ENCODE data around the gene ATXN1.
A peak's percentile ranks its signal among the peaks of the same experiment; 100 is the strongest.

Gene ATXN1

DNA sequence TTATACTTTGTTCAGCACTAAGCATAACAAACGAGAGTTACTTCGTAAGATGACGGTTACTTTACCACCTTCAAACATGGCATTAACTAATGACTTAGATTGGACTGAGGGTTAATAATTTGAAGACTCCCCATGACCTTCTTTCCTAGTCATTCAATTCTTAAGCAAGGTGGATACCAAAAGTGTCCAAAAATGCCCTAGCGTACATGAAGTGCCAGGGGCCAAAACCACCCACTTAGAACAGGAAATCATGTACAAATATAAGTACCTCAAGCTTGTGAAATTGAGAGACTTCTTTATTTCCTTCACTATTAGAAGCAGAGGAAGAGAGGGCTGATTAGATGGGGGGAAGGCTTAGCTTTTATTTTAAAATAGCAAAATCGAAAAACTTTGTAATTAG lies 166.4 kb downstream of the ATXN1 start:
- H3K27me3 ChIP-seq (replicated peaks) = no peaks in the 10 kb centered on the region
- no peaks in the 10 kb centered on the region for H3K36me3 ChIP-seq (replicated peaks)
- in situ Hi-C loops (cut with HindIII; ENCODE audit: low pct_ligation_motif_present, low sequenced_read_pairs) = no loop called here
- TF ChIP-seq, protein P1, sequence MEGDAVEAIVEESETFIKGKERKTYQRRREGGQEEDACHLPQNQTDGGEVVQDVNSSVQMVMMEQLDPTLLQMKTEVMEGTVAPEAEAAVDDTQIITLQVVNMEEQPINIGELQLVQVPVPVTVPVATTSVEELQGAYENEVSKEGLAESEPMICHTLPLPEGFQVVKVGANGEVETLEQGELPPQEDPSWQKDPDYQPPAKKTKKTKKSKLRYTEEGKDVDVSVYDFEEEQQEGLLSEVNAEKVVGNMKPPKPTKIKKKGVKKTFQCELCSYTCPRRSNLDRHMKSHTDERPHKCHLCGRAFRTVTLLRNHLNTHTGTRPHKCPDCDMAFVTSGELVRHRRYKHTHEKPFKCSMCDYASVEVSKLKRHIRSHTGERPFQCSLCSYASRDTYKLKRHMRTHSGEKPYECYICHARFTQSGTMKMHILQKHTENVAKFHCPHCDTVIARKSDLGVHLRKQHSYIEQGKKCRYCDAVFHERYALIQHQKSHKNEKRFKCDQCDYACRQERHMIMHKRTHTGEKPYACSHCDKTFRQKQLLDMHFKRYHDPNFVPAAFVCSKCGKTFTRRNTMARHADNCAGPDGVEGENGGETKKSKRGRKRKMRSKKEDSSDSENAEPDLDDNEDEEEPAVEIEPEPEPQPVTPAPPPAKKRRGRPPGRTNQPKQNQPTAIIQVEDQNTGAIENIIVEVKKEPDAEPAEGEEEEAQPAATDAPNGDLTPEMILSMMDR (IDR thresholded peaks at IDR 0.05; ENCODE audit: low read depth, low read length, missing control alignments) = no peak
- DNase-seq = no peak
- no peak overlapping the region for H3K4me3 ChIP-seq (ENCODE audit: low read depth, low read length)
- no peak overlapping the region for H3K27ac ChIP-seq

DNA sequence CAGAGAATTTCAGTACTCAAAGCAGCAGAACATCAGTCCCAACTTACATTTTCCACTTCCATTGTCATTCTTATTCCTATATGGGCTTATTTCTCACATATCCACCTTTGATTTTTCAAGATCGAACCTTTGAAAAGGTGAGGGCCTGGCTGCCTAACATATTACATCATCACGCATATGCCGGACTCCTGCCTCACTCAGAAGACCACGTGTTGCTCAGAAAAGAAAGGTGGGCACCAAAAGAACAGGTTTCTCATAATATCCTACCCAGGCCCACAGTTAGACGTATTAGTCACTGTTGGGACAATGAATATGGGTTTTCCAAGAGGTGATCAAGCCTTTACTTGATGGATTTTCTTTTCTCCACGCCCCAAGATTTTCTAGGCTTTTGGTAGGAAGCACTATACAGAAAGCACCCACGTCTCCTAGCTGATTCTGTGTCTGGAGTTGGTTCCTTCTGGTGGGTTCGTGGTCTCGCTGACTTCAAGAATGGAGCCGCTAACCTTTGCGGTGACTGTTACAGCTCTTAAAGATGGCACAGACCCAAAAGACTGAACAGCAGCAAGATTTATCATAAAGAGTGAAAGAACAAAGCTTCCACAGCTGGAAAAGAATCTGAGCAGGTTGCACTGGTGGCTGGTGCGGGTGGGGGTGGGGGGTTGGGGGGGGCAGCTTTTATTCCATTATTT lies 168.9 kb downstream of the ATXN1 start:
- Histone ChIP-seq H3K4me3 (ENCODE audit: low read depth, low read length) (no peak overlapping the region), H3K36me3 (replicated peaks) (no peaks in the 10 kb centered on the region), H3K27me3 (replicated peaks) (no peaks in the 10 kb centered on the region), H3K27ac (no peak overlapping the region)
- DNase-seq = no peak
- in situ Hi-C loops (cut with HindIII; ENCODE audit: low pct_ligation_motif_present, low sequenced_read_pairs) = no loop called here
- TF ChIP-seq, protein P1 (IDR thresholded peaks at IDR 0.05; ENCODE audit: low read depth, low read length, missing control alignments) = no peak

DNA sequence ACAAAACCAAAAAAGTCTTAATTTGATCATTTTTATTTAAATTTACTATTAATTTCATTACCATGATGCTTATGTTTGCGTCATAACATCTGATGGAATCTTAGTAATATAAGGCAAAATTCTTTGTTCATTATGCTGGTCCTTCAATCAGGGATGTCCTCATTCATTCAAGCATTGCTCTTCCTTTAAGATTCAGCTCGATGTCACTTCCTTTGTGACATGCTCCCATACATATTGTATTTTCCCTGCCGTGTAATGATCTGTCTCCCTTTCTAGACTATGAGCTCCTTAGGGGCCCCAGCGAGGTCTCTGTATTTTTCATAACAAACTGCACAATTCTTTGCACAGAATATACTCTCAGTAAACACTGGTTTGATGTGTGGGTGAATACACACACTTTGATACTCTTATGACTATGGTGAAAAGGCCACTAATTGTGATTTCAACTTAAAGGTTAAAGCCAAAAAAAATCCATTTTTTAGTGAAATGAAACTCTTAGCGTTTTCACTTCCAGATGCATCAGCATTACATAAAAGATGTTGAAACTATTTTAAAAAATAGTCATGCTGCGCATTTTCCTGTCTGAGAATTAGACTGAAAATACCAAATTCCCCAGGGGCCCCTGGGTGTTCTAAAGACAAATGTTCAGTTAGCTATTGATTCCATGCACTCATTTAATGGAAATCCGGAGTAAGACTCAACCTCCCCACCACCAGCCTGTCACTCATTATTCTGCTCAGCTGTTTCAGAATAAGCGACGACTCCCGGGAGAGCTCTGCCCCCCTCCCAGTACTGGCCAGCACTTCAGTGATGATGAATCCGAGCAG lies 169.7 kb downstream of the ATXN1 start:
- Histone ChIP-seq H3K27me3 (replicated peaks) (no peaks in the 10 kb centered on the region), H3K36me3 (replicated peaks) (no peaks in the 10 kb centered on the region), H3K4me3 (ENCODE audit: low read depth, low read length) (no peak overlapping the region), H3K27ac (no peak overlapping the region)
- TF ChIP-seq, protein P1 (IDR thresholded peaks at IDR 0.05; ENCODE audit: low read depth, low read length, missing control alignments) = no peak
- peak; percentile 5 for DNase-seq
- in situ Hi-C loops (cut with HindIII; ENCODE audit: low pct_ligation_motif_present, low sequenced_read_pairs) = no loop called here

DNA sequence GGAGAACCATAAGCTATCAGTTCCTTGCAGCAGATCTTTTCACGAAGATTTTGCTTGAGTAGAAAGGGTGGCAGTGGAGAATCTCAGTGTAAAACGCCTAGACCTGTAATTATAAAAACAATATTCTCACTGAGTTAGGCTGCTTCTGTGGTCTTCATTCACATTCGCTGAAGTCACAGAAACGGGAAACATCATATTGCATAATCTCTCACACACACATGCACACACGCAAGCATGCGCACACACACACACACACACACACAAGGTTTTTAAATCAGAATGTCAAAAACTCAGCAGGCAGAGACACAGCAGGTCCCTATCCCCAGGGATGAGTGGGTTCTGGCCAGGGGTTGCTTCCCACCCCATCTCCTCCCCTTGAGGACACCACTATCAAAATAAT lies 175.5 kb downstream of the ATXN1 start:
- no peak overlapping the region for H3K27ac ChIP-seq
- DNase-seq = peak; percentile 6
- TF ChIP-seq, protein P1 (IDR thresholded peaks at IDR 0.05; ENCODE audit: low read depth, low read length, missing control alignments) = no peak
- in situ Hi-C loops (cut with HindIII; ENCODE audit: low pct_ligation_motif_present, low sequenced_read_pairs) = no loop called here
- H3K27me3 ChIP-seq (replicated peaks) = no peaks in the 10 kb centered on the region
- peaks cover 7% of the 10 kb centered on the region for H3K36me3 ChIP-seq (replicated peaks)
- H3K4me3 ChIP-seq (ENCODE audit: low read depth, low read length) = no peak overlapping the region

DNA sequence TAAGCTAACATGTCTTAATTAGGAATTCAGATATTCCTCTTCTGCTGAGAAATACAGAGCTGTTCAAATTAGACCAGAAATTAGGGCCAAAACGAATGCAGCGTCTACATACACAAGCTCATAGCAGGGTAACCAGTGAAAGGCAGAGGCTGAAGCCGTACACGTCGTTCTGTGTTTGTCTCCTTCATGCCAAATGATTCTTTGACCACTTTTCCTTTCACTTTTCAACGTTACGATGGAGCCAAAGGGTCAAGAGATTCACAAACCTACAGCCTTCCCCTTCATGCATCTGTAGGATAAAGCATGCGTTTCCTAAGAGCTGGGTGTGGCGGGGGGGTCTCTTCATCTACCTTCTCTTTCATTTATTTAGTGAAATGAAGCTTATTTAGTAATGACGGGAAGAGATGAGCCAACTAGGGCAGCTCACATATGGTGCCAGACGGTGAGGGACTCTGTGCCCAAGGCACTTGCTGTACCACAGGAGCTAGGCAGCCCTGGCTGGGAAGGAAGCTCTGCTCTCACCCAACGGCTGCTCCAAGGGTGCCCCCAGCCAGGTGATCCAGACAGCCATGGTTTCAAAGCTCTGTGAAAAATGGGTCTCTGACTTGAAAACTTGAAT lies 178.0 kb downstream of the ATXN1 start:
- no peak for DNase-seq
- Histone ChIP-seq H3K36me3 (replicated peaks) (peaks cover 7% of the 10 kb centered on the region), H3K27me3 (replicated peaks) (no peaks in the 10 kb centered on the region), H3K4me3 (ENCODE audit: low read depth, low read length) (no peak overlapping the region), H3K27ac (no peak overlapping the region)
- TF ChIP-seq, protein P1 (IDR thresholded peaks at IDR 0.05; ENCODE audit: low read depth, low read length, missing control alignments) = no peak
- in situ Hi-C loops (cut with HindIII; ENCODE audit: low pct_ligation_motif_present, low sequenced_read_pairs) = no loop called here

Measured in brain microvascular endothelial cell (primary cell).